WTC11 (cell line): ENCODE results near the gene TMEM18.

ENCODE experiments used
- CBFB ChIP-seq: sonication (generic); formaldehyde crosslinking; IDR thresholded peaks from 2 replicates; pipeline ENCODE4 v1.8.1; 2022; ENCODE audit warnings: mild to moderate bottlenecking, low read depth, missing genetic modification reagents
- ELF4 ChIP-seq: sonication (generic); formaldehyde crosslinking; IDR thresholded peaks from 2 replicates; pipeline ENCODE4 v1.8.1; 2022; ENCODE audit warnings: low read depth, mild to moderate bottlenecking, moderate library complexity, missing genetic modification reagents
- GABPB1 ChIP-seq: sonication (generic); formaldehyde crosslinking; IDR thresholded peaks from 2 replicates; pipeline ENCODE4 v1.8.1; 2023; ENCODE audit warnings: mild to moderate bottlenecking, missing genetic modification reagents
- NFE2L1 ChIP-seq: sonication (generic); formaldehyde crosslinking; IDR thresholded peaks from 2 replicates; pipeline ENCODE4 v1.8.1; 2023; ENCODE audit warnings: missing genetic modification reagents
- NR3C1 ChIP-seq: sonication (generic); formaldehyde crosslinking; conservative IDR thresholded peaks from 2 replicates; pipeline ENCODE4 v1.8.1; 2023; ENCODE audit warnings: low read depth, mild to moderate bottlenecking, missing genetic modification reagents
- ZNF138 ChIP-seq: sonication (generic); formaldehyde crosslinking; conservative IDR thresholded peaks from 2 replicates; pipeline ENCODE4 v1.8.1; 2022; ENCODE audit warnings: mild to moderate bottlenecking, moderate library complexity, missing genetic modification reagents
- ZNF671 ChIP-seq: fragments of 250-450 bp; sonication (Bioruptor Pico); IDR thresholded peaks from 2 replicates; pipeline ENCODE4 v1.8.0; 2021; ENCODE audit warnings: mild to moderate bottlenecking
- TF ChIP-seq, protein P1 (sequence below): fragments of 200-600 bp; IDR thresholded peaks from 2 replicates; pipeline ENCODE4 v1.8.0; 2022; ENCODE audit warnings: antibody characterized with exemption
- TF ChIP-seq, protein P2 (sequence below): sonication (generic); formaldehyde crosslinking; conservative IDR thresholded peaks from 2 replicates; pipeline ENCODE4 v1.8.1; 2023; ENCODE audit warnings: mild to moderate bottlenecking, low read depth, missing genetic modification reagents, moderate library complexity
- TF ChIP-seq, protein P3 (sequence below): sonication (generic); formaldehyde crosslinking; IDR thresholded peaks from 2 replicates; pipeline ENCODE4 v1.8.1; 2022; ENCODE audit warnings: mild to moderate bottlenecking, moderate library complexity, missing genetic modification reagents

DNA sequence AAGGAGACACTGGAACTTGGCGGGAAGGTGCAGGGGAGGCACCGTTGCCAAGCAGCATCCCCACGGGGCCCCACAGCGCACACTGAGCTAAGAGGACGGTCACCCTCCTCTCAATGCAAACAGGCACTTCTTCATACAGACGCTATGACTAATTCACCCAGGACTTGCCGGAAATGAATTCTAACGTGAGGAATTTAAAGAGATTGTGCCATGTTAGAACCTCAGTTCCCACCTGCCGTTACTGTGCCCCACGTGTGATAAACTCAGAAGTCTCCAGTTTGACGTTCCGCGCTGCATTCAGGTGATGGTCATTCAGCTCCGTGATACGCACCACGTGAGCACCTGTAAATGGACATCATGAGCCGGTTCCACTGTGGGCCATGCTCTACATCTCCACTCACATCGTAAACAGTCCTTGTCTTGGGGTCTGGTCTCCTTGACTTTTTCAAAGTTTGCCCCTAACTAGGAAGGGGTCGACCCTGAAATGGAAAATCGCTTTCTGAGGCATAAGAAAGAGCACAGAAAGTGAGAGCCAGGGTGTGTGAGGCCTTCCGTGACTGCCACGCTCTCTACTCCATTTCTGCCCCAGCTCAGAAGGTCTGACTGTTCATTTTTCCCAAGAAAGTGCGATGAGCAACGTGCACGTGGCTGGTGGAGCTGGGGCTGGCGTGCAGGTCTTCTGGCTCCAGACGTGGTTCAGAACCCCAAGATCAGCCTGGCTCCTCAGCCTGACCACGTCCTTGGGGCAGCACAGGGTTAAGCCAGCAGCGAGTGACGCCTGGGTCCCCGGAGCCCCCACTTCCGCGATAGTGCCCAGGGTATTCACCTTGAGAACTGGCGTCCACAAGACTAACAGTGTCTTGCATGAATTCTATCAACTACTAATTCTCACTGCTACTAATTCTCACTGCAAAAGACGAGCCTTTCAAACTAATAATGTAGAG lies 35.1 kb downstream of the TMEM18 start:
- no peak for TF ChIP-seq NFE2L1 (CRISPR knock-in tag)
- no peak for TF ChIP-seq ZNF671 (CRISPR knock-in tag)
- TF ChIP-seq, protein P1, sequence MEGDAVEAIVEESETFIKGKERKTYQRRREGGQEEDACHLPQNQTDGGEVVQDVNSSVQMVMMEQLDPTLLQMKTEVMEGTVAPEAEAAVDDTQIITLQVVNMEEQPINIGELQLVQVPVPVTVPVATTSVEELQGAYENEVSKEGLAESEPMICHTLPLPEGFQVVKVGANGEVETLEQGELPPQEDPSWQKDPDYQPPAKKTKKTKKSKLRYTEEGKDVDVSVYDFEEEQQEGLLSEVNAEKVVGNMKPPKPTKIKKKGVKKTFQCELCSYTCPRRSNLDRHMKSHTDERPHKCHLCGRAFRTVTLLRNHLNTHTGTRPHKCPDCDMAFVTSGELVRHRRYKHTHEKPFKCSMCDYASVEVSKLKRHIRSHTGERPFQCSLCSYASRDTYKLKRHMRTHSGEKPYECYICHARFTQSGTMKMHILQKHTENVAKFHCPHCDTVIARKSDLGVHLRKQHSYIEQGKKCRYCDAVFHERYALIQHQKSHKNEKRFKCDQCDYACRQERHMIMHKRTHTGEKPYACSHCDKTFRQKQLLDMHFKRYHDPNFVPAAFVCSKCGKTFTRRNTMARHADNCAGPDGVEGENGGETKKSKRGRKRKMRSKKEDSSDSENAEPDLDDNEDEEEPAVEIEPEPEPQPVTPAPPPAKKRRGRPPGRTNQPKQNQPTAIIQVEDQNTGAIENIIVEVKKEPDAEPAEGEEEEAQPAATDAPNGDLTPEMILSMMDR = no peak
- TF ChIP-seq, protein P2, sequence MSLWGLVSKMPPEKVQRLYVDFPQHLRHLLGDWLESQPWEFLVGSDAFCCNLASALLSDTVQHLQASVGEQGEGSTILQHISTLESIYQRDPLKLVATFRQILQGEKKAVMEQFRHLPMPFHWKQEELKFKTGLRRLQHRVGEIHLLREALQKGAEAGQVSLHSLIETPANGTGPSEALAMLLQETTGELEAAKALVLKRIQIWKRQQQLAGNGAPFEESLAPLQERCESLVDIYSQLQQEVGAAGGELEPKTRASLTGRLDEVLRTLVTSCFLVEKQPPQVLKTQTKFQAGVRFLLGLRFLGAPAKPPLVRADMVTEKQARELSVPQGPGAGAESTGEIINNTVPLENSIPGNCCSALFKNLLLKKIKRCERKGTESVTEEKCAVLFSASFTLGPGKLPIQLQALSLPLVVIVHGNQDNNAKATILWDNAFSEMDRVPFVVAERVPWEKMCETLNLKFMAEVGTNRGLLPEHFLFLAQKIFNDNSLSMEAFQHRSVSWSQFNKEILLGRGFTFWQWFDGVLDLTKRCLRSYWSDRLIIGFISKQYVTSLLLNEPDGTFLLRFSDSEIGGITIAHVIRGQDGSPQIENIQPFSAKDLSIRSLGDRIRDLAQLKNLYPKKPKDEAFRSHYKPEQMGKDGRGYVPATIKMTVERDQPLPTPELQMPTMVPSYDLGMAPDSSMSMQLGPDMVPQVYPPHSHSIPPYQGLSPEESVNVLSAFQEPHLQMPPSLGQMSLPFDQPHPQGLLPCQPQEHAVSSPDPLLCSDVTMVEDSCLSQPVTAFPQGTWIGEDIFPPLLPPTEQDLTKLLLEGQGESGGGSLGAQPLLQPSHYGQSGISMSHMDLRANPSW (CRISPR knock-in tag) = no peak
- TF ChIP-seq NR3C1 (CRISPR knock-in tag) = no peak
- no peak for TF ChIP-seq ELF4 (CRISPR knock-in tag)
- TF ChIP-seq, protein P3, sequence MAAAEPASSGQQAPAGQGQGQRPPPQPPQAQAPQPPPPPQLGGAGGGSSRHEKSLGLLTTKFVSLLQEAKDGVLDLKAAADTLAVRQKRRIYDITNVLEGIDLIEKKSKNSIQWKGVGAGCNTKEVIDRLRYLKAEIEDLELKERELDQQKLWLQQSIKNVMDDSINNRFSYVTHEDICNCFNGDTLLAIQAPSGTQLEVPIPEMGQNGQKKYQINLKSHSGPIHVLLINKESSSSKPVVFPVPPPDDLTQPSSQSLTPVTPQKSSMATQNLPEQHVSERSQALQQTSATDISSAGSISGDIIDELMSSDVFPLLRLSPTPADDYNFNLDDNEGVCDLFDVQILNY (CRISPR knock-in tag) = no peak
- no peak for TF ChIP-seq ZNF138 (CRISPR knock-in tag)
- no peak for TF ChIP-seq CBFB (CRISPR knock-in tag)
- TF ChIP-seq GABPB1 (CRISPR knock-in tag) = no peak
